AG04449 (cell line): ENCODE measurements around the gene KCNQ1.

Source experiments
- CTCF ChIA-PET: fragments of 350-600 bp; formaldehyde crosslinking; extraction: SDS; loops from one replicate; lab custom pipeline; 2021; ENCODE audit warnings: antibody characterized with exemption; lab: Yijun Ruan, JAX
- POLR2A ChIA-PET: fragments of 400-600, 350-600 bp; formaldehyde crosslinking; extraction: SDS; loops from one replicate; lab custom pipeline; 2020; ENCODE audit warnings: antibody characterized with exemption, inconsistent platforms; lab: Yijun Ruan, JAX
- DNase-seq: peaks from one replicate; pipeline ENCODE4 v3.0.0-alpha.2; 2010; ENCODE audit warnings: low read depth, low spot score
- H3K4me3 ChIP-seq: 2 replicates; pipeline ENCODE4 v1.5.1; 2011; ENCODE audit warnings: low read depth, mild to moderate bottlenecking, control low read depth, low read length
- CTCF ChIP-seq: IDR thresholded peaks from one replicate; pipeline ENCODE4 v1.5.1; 2011; ENCODE audit warnings: mild to moderate bottlenecking, moderate library complexity, low read length, control low read depth, inconsistent platforms; ENCODE audit not compliant: insufficient read depth; ENCODE audit errors: missing control alignments

Gene KCNQ1

DNA sequence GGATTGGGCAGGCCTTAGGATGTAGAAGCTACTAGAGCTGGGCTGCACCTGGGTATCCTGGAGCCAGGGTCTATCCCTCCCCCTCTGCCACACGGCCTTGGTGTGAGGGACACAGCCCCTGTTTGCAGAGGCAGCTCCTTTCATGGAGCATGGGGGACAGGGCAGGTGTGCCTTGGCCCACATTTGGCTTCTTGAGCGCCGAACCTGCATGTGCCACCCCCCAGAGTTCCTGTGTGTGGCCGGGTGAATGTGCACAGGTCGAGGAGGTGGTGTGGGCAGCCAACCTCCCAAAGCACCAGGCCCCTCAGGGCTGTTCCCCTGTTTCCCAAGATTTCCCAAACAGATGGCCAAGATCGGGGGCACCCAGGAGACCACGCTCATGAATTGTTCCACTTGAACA is 262.9 kb downstream of the KCNQ1 start:
- TF ChIP-seq CTCF: no peak
- POLR2A ChIA-PET: no interaction called here
- DNase-seq: no peak
- no peak overlapping the region for H3K4me3 ChIP-seq
- CTCF ChIA-PET: no interaction called here

- POLR2A ChIA-PET: interaction anchor here (1.5 kb wide), 1 partner anchor 8 kb away, joined by 8 read pairs; the partner anchor contains the start of gene KCNQ1OT1
- no peak for TF ChIP-seq CTCF
- CTCF ChIA-PET: interaction anchor here (1.4 kb wide), 1 partner anchor 179 kb away, joined by 4 read pairs; no protein-coding TSS in a partner anchor
- no peak overlapping the region for H3K4me3 ChIP-seq
- no peak for DNase-seq
These were observed 263.4 kb downstream of the KCNQ1 start for GRCh38 chr11:2708151-2708581.

- DNase-seq: no peak
- ChIA-PET CTCF (interaction anchor here (1.4 kb wide), 1 partner anchor 179 kb away, joined by 4 read pairs; no protein-coding TSS in a partner anchor), POLR2A (interaction anchor here (1.5 kb wide), 1 partner anchor 9 kb away, joined by 8 read pairs; the partner anchor contains the start of gene KCNQ1OT1)
- no peak for TF ChIP-seq CTCF
- H3K4me3 ChIP-seq: no peak overlapping the region
These were observed 264.0 kb downstream of the KCNQ1 start for GRCh38 chr11:2708757-2709281.

DNA sequence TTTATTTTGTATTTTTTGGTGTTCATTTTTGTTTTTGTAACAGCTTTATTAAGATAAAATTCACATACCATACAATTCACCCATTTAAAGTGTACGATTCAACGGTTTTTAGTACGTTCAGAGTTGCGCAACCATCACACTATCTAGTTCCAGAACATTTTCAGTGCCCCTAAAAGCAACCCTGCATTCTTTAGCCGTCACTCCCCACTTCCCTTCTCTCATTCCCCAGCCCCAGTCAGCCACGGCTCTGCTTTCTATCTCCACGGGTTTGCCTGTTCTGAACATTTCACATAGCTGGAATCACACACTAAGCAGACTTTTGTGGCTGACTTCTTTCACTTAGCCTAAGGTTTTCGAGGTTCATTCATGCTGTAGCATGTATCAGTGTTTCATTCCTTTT is 264.6 kb downstream of the KCNQ1 start:
- H3K4me3 ChIP-seq: no peak overlapping the region
- ChIA-PET POLR2A (interaction anchor here (1.5 kb wide), 1 partner anchor 10 kb away, joined by 8 read pairs; the partner anchor contains the start of gene KCNQ1OT1), CTCF (interaction anchor here (1.0 to 1.4 kb wide), 2 partner anchors 176 to 178 kb away, joined by 4 read pairs; no protein-coding TSS in a partner anchor)
- no peak for DNase-seq
- no peak for TF ChIP-seq CTCF

DNA sequence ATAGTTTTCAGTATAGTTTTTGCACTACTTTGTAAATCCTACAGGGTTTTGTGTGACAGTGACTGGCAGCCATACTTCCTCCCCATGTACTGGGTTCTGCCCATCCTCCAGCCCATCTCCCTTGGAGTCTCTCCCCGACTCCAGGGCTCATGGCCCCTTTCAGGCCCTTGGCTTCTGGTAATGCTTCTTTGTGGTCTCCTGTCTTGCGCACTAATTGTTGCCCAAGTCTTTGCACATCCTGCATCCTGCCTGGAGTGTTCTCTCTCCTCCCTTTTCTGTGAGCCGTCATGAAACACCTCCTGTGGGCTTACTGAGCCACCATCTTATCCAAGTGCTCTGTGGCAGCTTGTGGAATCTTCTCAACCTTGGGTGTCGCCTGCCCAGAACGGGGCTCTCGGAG is 266.4 kb downstream of the KCNQ1 start:
- no peak for DNase-seq
- H3K4me3 ChIP-seq: no peak overlapping the region
- ChIA-PET POLR2A (no interaction called here), CTCF (no interaction called here)
- no peak for TF ChIP-seq CTCF

DNA sequence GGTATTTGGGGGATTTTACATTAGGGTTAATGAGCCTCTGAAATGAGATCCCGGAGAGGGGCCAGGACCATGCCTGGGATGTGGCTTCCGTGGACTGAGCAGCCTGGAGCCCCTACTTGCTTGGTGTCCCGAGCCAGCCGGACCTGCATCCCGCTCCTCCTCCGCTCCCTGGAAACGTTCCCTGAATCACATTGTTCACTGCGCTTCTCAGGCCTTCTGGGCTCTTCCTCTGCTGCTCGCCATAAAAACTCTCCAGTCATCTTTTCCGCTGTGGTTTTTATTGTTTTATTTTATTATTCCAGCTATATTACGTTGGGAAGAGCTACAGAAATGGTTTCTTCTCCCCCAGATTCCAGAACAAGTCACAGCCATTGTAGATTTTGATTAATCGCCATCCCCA is 268.3 kb downstream of the KCNQ1 start:
- TF ChIP-seq CTCF: no peak
- POLR2A ChIA-PET: no interaction called here
- DNase-seq: no peak
- CTCF ChIA-PET: no interaction called here
- no peak overlapping the region for H3K4me3 ChIP-seq
